ENCODE results near the gene TREML4. TPM values are rescaled to one million over a fixed set of nuclear protein-coding genes. Genes with fewer than 3 reads are reported as not detected.

TREML4 gene
- total and polyA plus RNA-seq, 2 of the 8 experiments (the other 6 are each of a cell fraction or from before 2014, with no cell fraction given) = not detected

DNA sequence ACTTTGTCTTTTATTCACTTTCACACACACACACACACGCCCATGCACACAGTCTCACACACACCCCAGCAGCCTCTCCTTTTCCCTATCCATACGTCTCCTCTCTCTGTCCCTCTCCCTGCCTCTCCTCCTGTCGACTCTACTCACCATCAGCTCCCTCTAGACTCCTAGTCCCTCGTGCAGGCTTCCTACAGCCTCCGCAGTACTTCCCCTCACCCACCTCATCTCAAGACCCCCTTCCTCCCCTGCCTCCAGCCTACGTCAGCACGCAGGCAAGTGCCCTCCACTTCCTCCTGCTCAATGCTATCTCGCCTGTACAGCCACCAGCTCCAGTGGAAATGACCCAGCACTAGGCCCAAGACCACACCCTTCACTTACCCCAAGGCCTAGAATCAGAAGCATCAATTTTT is 26.4 kb upstream of the TREML4 start:
- Histone ChIP-seq H2BK5ac (ENCODE audit: low read depth, low read length) (no peak overlapping the region), H4K20me1 (replicated peaks in 1 of 2; ENCODE audit: control insufficient read depth in 1 of 2, insufficient read depth in 2 of 2, low read length in 2 of 2) (no peaks in the 10 kb centered on the region), H2AK5ac (ENCODE audit: low read depth, low read length) (no peak overlapping the region), H3K23ac (ENCODE audit: insufficient read length) (no peak overlapping the region), H3K9ac (replicated peaks in 1 of 4; ENCODE audit: extremely low read depth in 1 of 4, low read depth in 3 of 4, low read length in 3 of 4) (no peak overlapping the region), H3K79me2 (ENCODE audit: control insufficient read depth in 1 of 2, insufficient read depth in 2 of 2, low read length in 2 of 2) (no peaks in the 10 kb centered on the region), H3K27ac (ENCODE audit: low read depth, low read length) (no peak overlapping the region), H3K79me1 (ENCODE audit: low read depth, low read length) (no peaks in the 10 kb centered on the region), H2BK20ac (ENCODE audit: low read length) (no peak overlapping the region), H3K36me3 (ENCODE audit: control insufficient read depth in 2 of 4, insufficient read depth in 4 of 4, low read length in 3 of 4) (no peaks in the 10 kb centered on the region), H2BK15ac (ENCODE audit: low read length) (no peak overlapping the region), H4K5ac (ENCODE audit: insufficient read length, low read depth, low read length) (no peak overlapping the region), H3K9me3 (ENCODE audit: insufficient read depth in 2 of 2, low read depth in 1 of 2, low read length in 1 of 2) (no peaks in the 10 kb centered on the region), H3K4me1 (replicated peaks in 1 of 4; ENCODE audit: control insufficient read depth in 3 of 4, insufficient read depth in 4 of 4, low read length in 3 of 4) (peaks cover 0 to 7% (median 3%) of the 10 kb centered on the region in 4 experiments; a peak in 5 of 7 replicates), H3K4ac (replicated peaks; ENCODE audit: insufficient read length, low read depth, low read length) (no peak overlapping the region), H3K56ac (replicated peaks; ENCODE audit: insufficient read length, low read depth, low read length) (no peak overlapping the region), H3K27me3 (replicated peaks in 1 of 4; ENCODE audit: control insufficient read depth in 3 of 4, extremely low read depth in 1 of 4, insufficient read depth in 3 of 4, low read length in 3 of 4) (no peaks in the 10 kb centered on the region; a peak in 1 of 7 replicates), H3K4me3 (ENCODE audit: extremely low read depth in 1 of 4, insufficient read depth in 2 of 4, low read depth in 3 of 4, low read length in 4 of 4) (no peak overlapping the region), H2AFZ (ENCODE audit: low read length) (no peak overlapping the region), H3K23me2 (ENCODE audit: low read depth, low read length) (no peaks in the 10 kb centered on the region), H3K18ac (ENCODE audit: extremely low read depth, low read length) (no peak overlapping the region), H2BK120ac (replicated peaks; ENCODE audit: low read depth, low read length) (no peak overlapping the region), H3K4me2 (ENCODE audit: insufficient read depth in 1 of 2, low read depth in 2 of 2, low read length in 2 of 2) (no peak overlapping the region), H4K91ac (replicated peaks; ENCODE audit: insufficient read length, low read length) (no peak overlapping the region), H2BK12ac (ENCODE audit: low read depth, low read length) (0 out of 2 replicates have a peak overlapping the region, but pooled peaks have one; percentile 18), H3K14ac (ENCODE audit: insufficient read length) (no peak overlapping the region), H4K8ac (ENCODE audit: extremely low read depth, insufficient read depth, low read length) (no peak overlapping the region)
- ChIA-PET CTCF (ENCODE audit: partially characterized antibody) (interaction anchor here (0.9 to 4.7 kb wide), 3 partner anchors 11 to 20 kb away, joined by 4 to 48 read pairs (median 4); no protein-coding TSS in a partner anchor), POLR2A (ENCODE audit: partially characterized antibody) (no interaction called here)
- TF ChIP-seq RFX5 (IDR thresholded peaks at IDR 0.05; ENCODE audit: borderline replicate concordance, low read depth, low read length) (no peak), JUND (IDR thresholded peaks at IDR 0.05; ENCODE audit: low read length) (no peak), YY1 (IDR thresholded peaks at IDR 0.05; ENCODE audit: low read depth, low read length) (no peak), TCF12 (IDR thresholded peaks at IDR 0.05; ENCODE audit: low read depth, low read length) (no peak), POLR2A (IDR thresholded peaks at IDR 0.05; ENCODE audit: control extremely low read depth in 1 of 2, low read depth in 2 of 2, low read length in 2 of 2) (no peak), SP4 (IDR thresholded peaks at IDR 0.05; ENCODE audit: low read length) (no peak), CHD1 (IDR thresholded peaks at IDR 0.05; ENCODE audit: low read depth, low read length) (no peak), KDM5A (IDR thresholded peaks at IDR 0.05; ENCODE audit: low read length) (no peak)
- TF ChIP-seq, protein P1, sequence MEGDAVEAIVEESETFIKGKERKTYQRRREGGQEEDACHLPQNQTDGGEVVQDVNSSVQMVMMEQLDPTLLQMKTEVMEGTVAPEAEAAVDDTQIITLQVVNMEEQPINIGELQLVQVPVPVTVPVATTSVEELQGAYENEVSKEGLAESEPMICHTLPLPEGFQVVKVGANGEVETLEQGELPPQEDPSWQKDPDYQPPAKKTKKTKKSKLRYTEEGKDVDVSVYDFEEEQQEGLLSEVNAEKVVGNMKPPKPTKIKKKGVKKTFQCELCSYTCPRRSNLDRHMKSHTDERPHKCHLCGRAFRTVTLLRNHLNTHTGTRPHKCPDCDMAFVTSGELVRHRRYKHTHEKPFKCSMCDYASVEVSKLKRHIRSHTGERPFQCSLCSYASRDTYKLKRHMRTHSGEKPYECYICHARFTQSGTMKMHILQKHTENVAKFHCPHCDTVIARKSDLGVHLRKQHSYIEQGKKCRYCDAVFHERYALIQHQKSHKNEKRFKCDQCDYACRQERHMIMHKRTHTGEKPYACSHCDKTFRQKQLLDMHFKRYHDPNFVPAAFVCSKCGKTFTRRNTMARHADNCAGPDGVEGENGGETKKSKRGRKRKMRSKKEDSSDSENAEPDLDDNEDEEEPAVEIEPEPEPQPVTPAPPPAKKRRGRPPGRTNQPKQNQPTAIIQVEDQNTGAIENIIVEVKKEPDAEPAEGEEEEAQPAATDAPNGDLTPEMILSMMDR (IDR thresholded peaks at IDR 0.05; ENCODE audit: control extremely low read depth in 1 of 3, insufficient read depth in 1 of 3, low read depth in 1 of 3, low read length in 3 of 3) = no peak
- peak in 1 of 2 experiments; percentile 35 for DNase-seq (ENCODE audit: low read depth in 1 of 2, low spot score in 2 of 2)
- FAIRE-seq = no peak
- 80% methylated on average over 8 of the region's 8 CpGs; no CpG with 5 or more reads in 1 of the 2 experiments for WGBS, 2 experiments (ENCODE audit: extremely low coverage in 1 of 2, insufficient coverage in 1 of 2, insufficient read length in 1 of 2, insufficient replicate concordance in 2 of 2, low coverage in 1 of 2, low lambda C conversion rate in 2 of 2, missing lambda C conversion rate in 1 of 2)
